Gastrocnemius medialis (tissue), 4 donors: ENCODE results near the gene LDLRAD3.

Experiments
- CTCF ChIP-seq, 5 experiments: fragments of 450-650 bp in 3 of 5; fragments of 200-600 bp in 2 of 5; sonication (generic) in 2 of 5; IDR thresholded peaks in 4 of 5; conservative IDR thresholded peaks in 1 of 5; 1 replicate in 4 of 5; 2 replicates in 1 of 5; pipeline ENCODE4 v1.5.1; 2016 to 2019; ENCODE audit warnings: antibody characterized with exemption in 5 of 5, mild to moderate bottlenecking in 3 of 5, moderate library complexity in 3 of 5
- POLR2A ChIP-seq, 2 donors: fragments of 450-650 bp; IDR thresholded peaks; one replicate each; pipeline ENCODE4 v1.6.1; 2017; ENCODE audit warnings: antibody characterized with exemption in 2 of 2, mild to moderate bottlenecking in 2 of 2, moderate library complexity in 2 of 2

DNA sequence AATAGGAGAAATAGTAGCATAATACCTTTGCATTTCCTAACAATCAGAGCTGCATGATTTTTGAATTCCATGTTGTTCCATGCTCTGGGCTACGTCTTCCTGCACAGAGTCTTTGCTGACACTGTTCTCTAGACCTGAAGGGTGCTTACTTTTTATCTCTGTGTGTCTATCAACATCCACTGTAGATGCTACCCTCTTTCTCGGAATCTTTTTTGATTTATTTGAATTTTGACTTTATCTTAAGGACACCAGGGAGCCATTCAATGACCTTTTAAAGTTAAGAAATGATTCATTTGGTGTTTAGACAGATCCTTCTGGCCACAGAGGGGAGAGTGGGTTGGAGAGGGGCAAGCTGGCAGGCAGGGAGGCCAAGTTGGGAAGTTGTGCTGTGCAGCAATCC lies 90.1 kb downstream of the LDLRAD3 start:
- TF ChIP-seq CTCF (IDR thresholded peaks at IDR 0.05 in 4 of 5, conservative IDR thresholded peaks at IDR 0.05 in 1 of 5) (no peak), POLR2A (IDR thresholded peaks at IDR 0.05) (no peak)
